ENCODE results near the gene VWA8. TPM values are rescaled to one million over a fixed set of nuclear protein-coding genes. Genes with fewer than 3 reads are reported as not detected.
"Not testable (repeated sequence)": the region's sequence is repeated elsewhere in the genome, so short reads cannot be mapped to it uniquely, and the experiment has no call there.

Gene VWA8
- total RNA-seq, 1 donor from 2014 or later, result 33.4 TPM

GRCh38 chr13:41864658-41865057, 96.3 kb downstream of the VWA8 start:
- H3K4me1 ChIP-seq, result peaks cover 7% of the 10 kb centered on the region
- no peaks in the 10 kb centered on the region for H3K27me3 ChIP-seq
- H3K9me3 ChIP-seq, result no peaks in the 10 kb centered on the region
- H3K36me3 ChIP-seq, result no peaks in the 10 kb centered on the region
- TF ChIP-seq POLR2A (IDR thresholded peaks at IDR 0.05), result no peak
- TF ChIP-seq POLR2AphosphoS5 (IDR thresholded peaks at IDR 0.05; ENCODE audit: insufficient read depth in 1 of 2, low read depth in 1 of 2), result no peak
- TF ChIP-seq, protein P1, sequence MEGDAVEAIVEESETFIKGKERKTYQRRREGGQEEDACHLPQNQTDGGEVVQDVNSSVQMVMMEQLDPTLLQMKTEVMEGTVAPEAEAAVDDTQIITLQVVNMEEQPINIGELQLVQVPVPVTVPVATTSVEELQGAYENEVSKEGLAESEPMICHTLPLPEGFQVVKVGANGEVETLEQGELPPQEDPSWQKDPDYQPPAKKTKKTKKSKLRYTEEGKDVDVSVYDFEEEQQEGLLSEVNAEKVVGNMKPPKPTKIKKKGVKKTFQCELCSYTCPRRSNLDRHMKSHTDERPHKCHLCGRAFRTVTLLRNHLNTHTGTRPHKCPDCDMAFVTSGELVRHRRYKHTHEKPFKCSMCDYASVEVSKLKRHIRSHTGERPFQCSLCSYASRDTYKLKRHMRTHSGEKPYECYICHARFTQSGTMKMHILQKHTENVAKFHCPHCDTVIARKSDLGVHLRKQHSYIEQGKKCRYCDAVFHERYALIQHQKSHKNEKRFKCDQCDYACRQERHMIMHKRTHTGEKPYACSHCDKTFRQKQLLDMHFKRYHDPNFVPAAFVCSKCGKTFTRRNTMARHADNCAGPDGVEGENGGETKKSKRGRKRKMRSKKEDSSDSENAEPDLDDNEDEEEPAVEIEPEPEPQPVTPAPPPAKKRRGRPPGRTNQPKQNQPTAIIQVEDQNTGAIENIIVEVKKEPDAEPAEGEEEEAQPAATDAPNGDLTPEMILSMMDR (IDR thresholded peaks at IDR 0.05), result no peak
- no peak overlapping the region for H3K4me3 ChIP-seq
- DNase-seq (ENCODE audit: extremely low spot score in 2 of 2), result no peak
- no peak overlapping the region for H3K27ac ChIP-seq
- intact Hi-C loops (cut with DNase I), result no loop called here

DNA sequence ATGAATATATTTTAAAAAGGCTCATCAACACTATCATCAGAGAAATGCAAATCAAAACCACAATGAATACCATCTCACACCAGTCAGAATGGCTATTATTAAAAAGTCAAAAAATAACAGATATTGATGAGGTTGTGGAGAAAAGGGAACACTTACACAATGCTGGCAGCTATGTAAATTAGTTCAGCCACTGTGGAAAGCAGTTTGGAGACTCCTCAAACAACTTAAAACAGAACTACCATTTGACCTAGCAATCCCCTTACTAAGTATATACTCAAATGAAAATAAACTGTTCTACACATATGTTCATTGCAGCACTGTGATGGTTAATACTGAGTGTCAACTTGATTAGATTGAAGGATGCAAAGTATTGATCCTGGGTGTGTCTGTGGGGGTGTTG, 98.2 kb downstream of the VWA8 start:
- H3K27me3 ChIP-seq; H3K9me3 ChIP-seq; intact Hi-C loops (cut with DNase I); H3K36me3 ChIP-seq; H3K4me3 ChIP-seq; DNase-seq (ENCODE audit: extremely low spot score in 2 of 2); H3K4me1 ChIP-seq; H3K27ac ChIP-seq: not testable (repeated sequence)

DNA sequence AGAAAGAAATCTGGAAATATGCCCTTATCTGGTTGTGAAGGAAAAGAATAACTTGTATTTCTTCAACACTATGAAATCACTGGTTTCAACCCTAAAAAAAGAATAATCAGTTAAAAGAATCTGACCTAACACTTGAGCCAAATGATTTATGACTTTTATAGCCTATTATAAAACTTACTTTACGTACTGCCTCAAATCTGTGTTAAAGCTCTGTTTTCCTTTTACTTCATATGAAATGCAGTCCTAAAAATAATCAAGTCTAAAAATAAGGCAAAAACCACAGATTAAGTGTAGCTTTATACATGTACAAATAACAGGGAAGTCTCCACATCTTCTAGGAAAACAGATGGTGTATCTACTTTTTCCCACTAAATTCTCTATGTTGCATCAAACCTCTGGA, 101.3 kb downstream of the VWA8 start:
- TF ChIP-seq, protein P1 (IDR thresholded peaks at IDR 0.05), result no peak
- TF ChIP-seq POLR2A (IDR thresholded peaks at IDR 0.05) (no peak), POLR2AphosphoS5 (IDR thresholded peaks at IDR 0.05; ENCODE audit: insufficient read depth in 1 of 2, low read depth in 1 of 2) (no peak)
- Histone ChIP-seq H3K4me3 (no peak overlapping the region), H3K9me3 (no peaks in the 10 kb centered on the region), H3K27ac (no peak overlapping the region), H3K4me1 (peaks cover 10% of the 10 kb centered on the region), H3K36me3 (no peaks in the 10 kb centered on the region), H3K27me3 (no peaks in the 10 kb centered on the region)
- DNase-seq (ENCODE audit: extremely low spot score in 2 of 2), result no peak
- intact Hi-C loops (cut with DNase I), result no loop called here

DNA sequence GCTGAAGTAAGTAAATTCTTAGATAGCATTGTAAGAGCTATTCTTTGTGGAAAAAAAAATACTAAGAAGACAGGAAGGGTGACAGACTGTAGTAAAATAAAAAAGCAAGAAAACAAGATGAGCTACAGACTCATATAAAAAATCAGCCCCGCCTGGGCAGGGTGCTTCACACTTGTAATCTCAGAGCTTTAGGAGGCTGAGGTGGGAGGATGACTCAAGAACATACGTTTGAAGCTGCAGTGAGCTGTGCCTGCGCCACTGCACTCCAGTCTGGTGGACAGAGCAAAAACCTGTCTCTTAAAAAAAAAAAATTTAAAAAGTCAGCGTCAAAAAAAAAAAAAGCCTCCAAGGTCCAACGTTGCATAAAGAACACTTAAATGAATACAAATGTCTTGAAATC, 102.1 kb downstream of the VWA8 start:
- intact Hi-C loops (cut with DNase I), result no loop called here
- no peak for TF ChIP-seq POLR2AphosphoS5 (IDR thresholded peaks at IDR 0.05; ENCODE audit: insufficient read depth in 1 of 2, low read depth in 1 of 2)
- no peak for DNase-seq (ENCODE audit: extremely low spot score in 2 of 2)
- Histone ChIP-seq H3K9me3 (no peaks in the 10 kb centered on the region), H3K27ac (no peak overlapping the region), H3K4me3 (no peak overlapping the region), H3K4me1 (peaks cover 10% of the 10 kb centered on the region), H3K27me3 (no peaks in the 10 kb centered on the region), H3K36me3 (no peaks in the 10 kb centered on the region)

DNA sequence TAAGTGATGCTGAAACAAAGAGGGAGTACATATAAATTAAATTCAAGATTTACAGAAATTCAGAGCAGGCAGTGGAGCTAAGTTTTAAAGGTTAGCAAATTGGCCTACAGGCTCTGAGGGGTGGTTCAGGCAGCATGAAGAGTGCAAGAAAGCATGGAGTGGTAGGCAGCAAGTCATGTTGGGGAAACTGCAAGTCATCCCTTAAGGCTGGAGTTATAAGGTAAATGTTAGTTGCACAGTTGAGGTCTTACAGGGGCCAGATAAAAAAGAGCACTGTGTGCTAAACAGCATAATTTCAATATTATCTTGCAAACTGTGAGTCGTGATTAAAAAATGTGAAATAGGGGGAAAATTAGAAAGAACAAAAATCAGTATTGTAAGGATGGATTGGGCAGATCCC, 106.2 kb downstream of the VWA8 start:
- Histone ChIP-seq H3K9me3 (no peaks in the 10 kb centered on the region), H3K36me3 (no peaks in the 10 kb centered on the region), H3K4me3 (no peak overlapping the region), H3K27me3 (no peaks in the 10 kb centered on the region), H3K4me1 (peaks cover 4% of the 10 kb centered on the region), H3K27ac (no peak overlapping the region)
- TF ChIP-seq POLR2A (IDR thresholded peaks at IDR 0.05), result no peak
- intact Hi-C loops (cut with DNase I), result no loop called here
- DNase-seq (ENCODE audit: extremely low spot score in 2 of 2), result no peak

- Histone ChIP-seq H3K36me3 (no peaks in the 10 kb centered on the region), H3K27ac (no peak overlapping the region), H3K4me3 (no peak overlapping the region), H3K9me3 (no peaks in the 10 kb centered on the region), H3K4me1 (no peaks in the 10 kb centered on the region), H3K27me3 (no peaks in the 10 kb centered on the region)
- DNase-seq (ENCODE audit: extremely low spot score in 2 of 2), result no peak
- intact Hi-C loops (cut with DNase I), result no loop called here
- no peak for TF ChIP-seq POLR2A (IDR thresholded peaks at IDR 0.05)
- TF ChIP-seq POLR2AphosphoS5 (IDR thresholded peaks at IDR 0.05; ENCODE audit: insufficient read depth in 1 of 2, low read depth in 1 of 2), result no peak
- TF ChIP-seq, protein P1 (IDR thresholded peaks at IDR 0.05), result no peak
Measured at GRCh38 chr13:41851351-41851750, 109.6 kb downstream of the VWA8 start.
